Measurements from ENCODE around the gene RNPEPL1.
"Not testable (repeated sequence)": the region's sequence is repeated elsewhere in the genome, so short reads cannot be mapped to it uniquely, and the experiment has no call there.

RNPEPL1 gene

GRCh38 chr2:240539906-240540305 is 28.4 kb upstream of the RNPEPL1 start:
- DNase-seq: no peak

GRCh38 chr2:240551288-240551687 is 17.0 kb upstream of the RNPEPL1 start:
- DNase-seq: no peak

GRCh38 chr2:240551811-240552210 is 16.5 kb upstream of the RNPEPL1 start:
- DNase-seq: no peak

GRCh38 chr2:240553956-240554480 is 14.3 kb upstream of the RNPEPL1 start:
- DNase-seq: no peak

GRCh38 chr2:240554767-240555493 is 13.4 kb upstream of the RNPEPL1 start:
- no peak for DNase-seq

GRCh38 chr2:240555541-240556250 is 12.6 kb upstream of the RNPEPL1 start:
- DNase-seq: no peak

GRCh38 chr2:240556553-240557100 is 11.7 kb upstream of the RNPEPL1 start:
- DNase-seq: peak; percentile 8

- no peak for DNase-seq
These were observed 11.1 kb upstream of the RNPEPL1 start for GRCh38 chr2:240557101-240557751.

GRCh38 chr2:240557808-240558207 is 10.5 kb upstream of the RNPEPL1 start, which contains the start of gene ANKMY1:
Gene ANKMY1, minus strand, starts transcription at chr2:240557988. Its CDS starts 653 bp downstream, at chr2:240557335.
- DNase-seq: peak; percentile 35

- DNase-seq: no peak
These were observed 10.0 kb upstream of the RNPEPL1 start for GRCh38 chr2:240558236-240558761.

- DNase-seq: no peak
These were observed 9.0 kb upstream of the RNPEPL1 start for GRCh38 chr2:240559286-240559685.

- peak; percentile 69 for DNase-seq
These were observed 8.2 kb upstream of the RNPEPL1 start, which contains the start of gene DUSP28 for GRCh38 chr2:240560084-240560479. Gene DUSP28, plus strand, starts transcription at chr2:240560357. Its CDS starts 328 bp downstream, at chr2:240560685.

GRCh38 chr2:240560480-240561324 is 7.6 kb upstream of the RNPEPL1 start:
- peak; percentile 94 for DNase-seq

- DNase-seq: no peak
These were observed 6.8 kb upstream of the RNPEPL1 start for GRCh38 chr2:240561325-240561971.

GRCh38 chr2:240563231-240563630 is 5.1 kb upstream of the RNPEPL1 start:
- DNase-seq: not testable (repeated sequence)

GRCh38 chr2:240563951-240564560 is 4.2 kb upstream of the RNPEPL1 start:
- DNase-seq: no peak

GRCh38 chr2:240564561-240565332 is 3.5 kb upstream of the RNPEPL1 start:
- DNase-seq: no peak

- no peak for DNase-seq
These were observed 2.7 kb upstream of the RNPEPL1 start for GRCh38 chr2:240565333-240566202.
